AG08396 (cell line): ENCODE results near the gene NUCB1.
A peak's percentile ranks its signal among the peaks of the same experiment; 100 is the strongest.
"Not testable (repeated sequence)": the region's sequence is repeated elsewhere in the genome, so short reads cannot be mapped to it uniquely, and the experiment has no call there.

Source experiments
- DNase-seq: peaks from one replicate; pipeline ENCODE4 v3.0.0; 2012; ENCODE audit warnings: low spot score, mixed read lengths

Gene NUCB1

DNA sequence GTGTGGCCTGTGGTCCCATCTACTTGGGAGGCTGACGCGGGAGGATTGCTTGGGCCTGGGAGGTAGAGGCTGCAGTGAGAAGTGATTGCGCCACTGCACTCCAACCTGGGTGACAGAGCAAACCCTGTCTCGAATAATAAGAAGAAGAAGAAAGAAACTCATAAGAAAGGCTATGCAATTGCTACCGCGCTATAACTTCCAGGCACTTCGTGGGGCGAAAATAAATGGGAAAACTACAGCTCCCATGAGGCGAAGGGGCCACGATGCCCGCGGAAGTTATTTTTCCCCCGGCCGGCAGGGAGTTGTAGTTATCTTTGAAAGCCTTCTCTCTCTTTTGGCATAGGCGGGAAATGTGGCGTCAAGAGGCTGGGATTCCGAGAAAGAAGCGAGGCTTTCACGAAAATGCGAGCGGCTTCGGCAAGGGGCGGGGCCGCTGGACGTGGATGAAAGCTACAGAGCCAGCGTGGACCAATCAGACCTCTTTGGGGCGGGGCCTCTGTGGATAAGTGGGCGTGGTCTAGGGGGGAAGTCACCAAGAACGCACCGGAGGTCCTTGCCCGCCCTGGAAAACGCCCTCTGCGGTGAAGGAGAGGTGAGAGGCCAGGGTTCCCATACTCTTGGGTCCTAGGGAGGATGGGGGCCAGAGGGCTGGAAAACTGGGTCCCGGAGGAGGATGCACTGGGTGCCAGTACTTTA is at the start of gene NUCB1:
NUCB1 (plus strand) TSS at position 532 of the 696 bp plus-strand sequence. CDS start 485 bp downstream, outside the sequence.
- peak; percentile 99 for DNase-seq

DNA sequence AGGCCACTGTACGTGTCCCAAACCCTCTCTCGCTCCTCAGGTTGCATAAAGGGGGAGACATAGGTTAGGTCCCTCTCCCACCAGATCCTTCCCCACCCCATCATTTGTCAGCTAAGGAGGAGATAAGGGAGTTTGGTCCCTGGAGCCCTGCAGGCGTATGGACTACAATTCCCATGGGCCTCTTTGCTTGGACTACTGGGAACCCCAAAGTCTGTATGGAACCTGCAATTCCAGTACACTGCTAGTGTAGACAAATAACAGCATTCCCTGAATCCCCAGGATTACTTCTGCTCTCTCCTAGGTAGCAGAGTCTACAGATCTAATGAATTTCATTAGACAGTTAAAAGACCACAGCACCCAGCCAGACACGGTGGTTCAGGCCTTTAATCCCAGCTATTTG is 47.8 kb upstream of the NUCB1 start:
- DNase-seq, result no peak

DNA sequence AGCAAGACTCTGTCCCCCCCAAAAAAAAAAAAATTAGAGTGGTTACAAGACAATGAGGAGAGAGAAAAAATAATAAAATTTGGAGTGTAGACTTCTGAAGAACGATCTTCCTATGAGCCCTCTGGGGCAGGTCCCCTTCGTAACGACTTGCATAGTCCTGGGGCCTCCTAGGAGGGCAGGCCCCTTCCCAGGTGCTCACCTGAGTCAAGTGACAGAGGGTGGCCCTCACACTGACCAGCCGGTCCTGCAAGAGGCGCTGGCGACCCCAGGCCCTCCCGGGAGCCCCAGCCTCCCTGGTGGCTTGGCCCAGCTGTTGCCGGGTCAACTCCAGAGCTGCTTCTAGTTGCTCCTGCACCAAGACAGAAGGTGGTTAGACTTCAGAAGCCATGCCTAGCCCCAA is 46.6 kb upstream of the NUCB1 start:
- no peak for DNase-seq

DNA sequence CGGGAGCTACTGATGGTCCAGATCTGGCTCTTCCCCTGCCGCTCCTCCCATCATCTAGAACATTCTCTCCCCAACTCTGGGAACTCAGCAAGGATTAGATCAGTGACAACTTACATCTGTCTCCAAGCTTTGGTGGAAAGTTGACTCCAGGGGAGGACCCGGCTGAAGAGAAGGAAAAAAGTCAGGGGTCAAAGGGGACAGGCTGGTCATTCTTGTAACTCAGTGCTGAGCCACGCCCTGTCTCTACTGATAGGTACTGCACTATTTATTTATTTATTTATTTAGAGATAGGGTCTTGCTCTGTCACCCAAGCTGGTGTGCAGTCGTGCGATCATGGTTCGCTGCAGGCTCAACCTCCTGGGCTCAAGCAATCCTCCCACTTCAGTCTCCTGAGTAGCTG is 46.0 kb upstream of the NUCB1 start:
- no peak for DNase-seq

DNA sequence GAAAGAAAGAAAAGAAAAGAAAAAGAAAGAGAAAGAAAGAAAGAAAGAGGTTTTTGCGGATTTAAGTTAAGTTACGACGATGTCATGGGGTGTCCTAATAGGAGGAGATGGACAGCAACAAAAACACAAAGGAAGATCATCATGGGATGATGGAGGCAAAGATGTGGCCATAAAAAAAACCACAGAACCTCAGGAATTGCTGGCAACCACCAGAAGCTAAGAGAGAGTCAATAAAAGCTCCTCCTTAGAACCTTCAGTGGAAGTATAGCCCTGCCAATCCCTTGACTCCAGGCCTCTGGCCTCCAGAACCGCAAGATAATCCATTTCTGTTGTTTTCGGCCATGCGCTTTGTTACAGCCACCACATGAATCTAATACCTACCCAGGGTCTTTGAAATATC is 43.2 kb upstream of the NUCB1 start:
- DNase-seq, result no peak

DNA sequence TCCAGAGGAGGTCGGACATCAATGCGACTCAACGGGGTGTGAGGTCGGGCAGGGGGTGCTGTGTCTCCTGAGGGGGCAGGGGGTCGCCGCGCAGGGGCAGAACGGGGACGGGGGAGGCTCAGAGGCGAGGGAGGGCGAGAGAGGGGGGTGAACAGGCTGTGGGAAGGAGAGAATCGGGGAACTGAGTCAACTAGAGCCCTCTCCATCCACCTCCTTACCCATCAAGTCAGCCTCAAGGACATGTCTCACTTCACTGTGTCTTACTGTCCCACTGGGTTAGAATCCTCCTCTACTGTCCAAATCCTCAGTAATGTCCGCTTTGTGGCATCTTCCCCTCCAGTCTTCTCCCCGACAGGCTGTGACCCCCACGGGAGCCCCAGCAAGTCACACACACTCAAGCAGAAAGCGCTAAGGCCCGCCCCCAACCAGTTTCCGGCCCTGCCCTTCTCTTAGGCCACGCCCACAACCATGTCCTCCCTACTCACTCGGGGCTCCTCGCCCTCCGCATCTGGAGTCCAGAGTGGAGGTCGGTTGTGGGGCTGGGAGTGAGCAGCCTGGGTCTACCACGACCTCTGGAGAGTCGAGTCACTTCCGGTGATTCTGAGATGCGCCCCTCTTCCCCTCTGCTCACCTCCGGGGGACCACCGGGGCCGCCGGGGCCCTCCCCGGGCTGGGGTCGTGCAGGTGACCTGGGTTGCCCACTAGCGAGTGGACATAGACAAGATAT is 41.0 kb upstream of the NUCB1 start:
- no peak for DNase-seq

DNA sequence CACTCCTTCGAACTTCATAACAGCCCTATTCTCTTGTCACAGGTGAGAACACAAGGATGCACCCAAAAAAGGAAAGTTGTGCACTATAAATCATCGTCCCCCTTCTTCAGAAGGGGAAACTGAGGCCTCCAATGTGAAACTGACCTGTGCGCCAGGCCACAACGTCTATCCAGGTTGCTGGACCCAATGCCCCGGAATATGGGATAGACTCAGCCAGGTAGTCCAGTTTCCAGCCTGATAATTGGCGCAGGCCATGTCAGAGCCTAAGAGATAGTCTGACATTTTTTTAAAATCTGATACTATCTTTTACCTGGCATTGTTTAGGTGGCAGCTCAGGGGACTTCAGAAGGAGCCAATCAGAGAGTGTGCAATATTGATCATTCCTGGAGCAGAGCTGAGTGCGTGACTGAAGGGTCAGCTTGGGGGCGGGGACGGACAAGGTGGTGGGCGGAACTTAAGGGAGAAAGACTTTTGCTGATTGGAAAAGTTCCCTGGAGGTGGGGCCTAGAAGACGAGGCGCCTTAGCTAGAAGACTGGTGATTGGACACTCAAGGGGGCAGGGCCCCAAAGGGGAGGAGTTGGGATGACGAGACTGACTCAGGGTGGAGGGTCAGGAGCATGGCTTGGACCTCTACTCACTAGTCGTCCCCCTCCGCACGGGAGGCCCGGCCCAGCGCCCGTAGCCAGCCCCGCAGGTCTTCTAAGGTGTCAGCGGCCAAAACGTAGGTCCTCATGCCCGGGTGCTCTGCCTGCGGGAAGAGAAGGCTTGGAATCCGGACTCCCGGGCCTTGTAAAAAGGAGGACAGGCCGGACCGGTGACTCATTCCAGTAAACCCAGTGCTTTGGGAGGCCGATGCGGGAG is 40.2 kb upstream of the NUCB1 start:
- DNase-seq, result no peak

DNA sequence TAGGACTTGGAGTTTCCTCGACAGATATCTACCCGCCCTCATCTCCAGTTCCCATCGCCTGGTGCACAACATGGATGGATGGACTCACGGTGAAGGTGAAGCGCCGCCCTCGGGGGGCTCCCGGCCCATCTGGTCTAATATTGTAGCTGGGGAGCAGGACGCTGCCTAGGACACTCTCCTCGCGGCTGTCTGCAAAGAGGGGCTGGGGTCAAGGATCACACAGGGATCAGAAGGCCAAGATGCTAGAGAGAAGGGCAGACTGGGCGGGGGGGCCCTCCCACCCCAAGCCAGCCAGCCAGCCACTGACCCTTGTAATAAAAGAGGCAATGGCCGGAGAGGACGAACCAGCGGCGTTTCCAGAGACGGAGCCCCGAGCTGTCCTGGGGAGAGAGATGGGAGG is 38.8 kb upstream of the NUCB1 start:
- no peak for DNase-seq

DNA sequence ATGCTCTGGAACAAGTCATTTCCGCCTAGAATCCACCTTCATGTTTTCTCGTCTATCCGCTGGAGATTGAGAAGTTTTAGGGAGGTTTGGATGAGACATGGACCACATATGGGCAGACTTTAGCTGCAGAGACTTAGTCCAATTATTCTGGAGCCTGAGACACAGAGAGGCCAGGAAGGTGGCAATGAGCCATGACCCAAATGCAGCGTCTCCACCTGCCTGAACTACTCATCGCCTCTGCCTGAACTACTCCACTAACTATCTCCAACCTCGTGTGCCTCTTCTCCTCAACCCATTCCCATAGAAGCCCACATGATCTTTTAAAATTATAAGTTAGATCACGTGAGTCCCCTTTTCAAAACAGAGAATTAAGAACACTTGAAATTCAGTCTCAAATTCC is 37.3 kb upstream of the NUCB1 start:
- DNase-seq, result no peak

DNA sequence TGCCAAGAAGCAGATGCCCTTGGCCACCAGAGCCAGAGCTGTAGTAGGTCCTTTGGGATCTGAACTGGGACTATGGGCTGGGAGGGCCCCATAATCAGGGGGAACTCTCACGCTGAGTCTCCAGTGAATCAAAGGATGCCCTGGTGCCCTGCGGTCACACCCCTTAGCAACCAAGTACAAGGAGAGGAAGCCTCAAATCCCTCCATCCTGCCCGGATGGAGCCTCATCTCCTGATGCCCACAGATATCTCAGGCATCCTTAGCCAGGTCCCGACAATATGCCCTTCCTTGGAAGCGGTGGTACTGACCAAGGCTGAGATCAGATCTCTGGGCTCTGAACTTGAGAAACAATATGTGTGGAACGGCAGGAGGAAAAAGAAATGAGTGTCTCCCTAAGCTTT is 33.4 kb upstream of the NUCB1 start:
- no peak for DNase-seq

DNA sequence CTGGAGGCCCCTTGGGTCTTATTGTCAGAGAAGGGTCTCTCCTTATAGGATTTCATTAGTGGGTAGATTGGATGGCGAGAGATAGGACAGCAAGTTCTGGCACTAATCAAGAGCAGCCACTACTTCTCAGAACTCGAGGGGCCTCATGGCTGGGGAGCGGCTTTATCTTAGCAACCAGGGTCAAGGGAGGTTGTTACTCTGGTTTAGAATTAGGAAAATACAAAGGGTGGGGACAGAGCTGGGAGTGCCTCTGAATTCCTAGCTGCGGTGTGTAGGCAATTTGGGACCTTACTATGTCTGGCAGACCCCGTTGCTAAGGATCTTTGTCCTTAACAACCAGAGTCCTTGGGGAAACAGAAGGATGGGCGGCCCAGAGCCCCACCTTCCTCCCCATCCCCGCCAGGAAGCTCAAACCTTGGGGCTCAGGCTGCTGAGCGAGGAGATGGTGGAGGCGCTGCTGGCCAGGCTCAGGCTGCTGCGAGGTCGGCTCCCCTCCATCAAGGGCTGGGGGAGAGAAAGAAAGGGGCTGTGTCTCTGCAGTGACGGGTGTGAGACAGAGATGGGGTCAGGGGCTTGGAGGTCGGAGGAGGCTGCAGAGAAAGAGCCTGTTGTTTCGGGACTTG is 32.9 kb upstream of the NUCB1 start:
- no peak for DNase-seq

DNA sequence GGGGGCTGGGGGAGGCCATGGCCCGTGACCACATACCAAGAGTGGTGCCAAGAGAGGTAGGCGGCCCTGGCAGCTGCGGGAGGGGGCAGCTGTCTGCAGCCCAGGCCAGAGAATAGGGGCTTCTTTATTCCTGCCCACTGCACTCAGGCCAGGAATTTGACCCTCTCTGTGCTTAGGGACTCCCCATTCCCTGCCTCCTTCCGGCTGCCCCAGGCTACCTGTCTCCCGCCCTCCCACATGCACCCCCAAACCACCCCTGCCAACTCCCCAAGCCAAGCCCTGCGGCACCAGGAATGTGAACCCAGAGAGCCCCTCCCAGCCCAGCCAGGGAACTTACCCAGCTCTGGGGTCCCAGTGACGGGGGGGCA is 32.4 kb upstream of the NUCB1 start:
- no peak for DNase-seq

DNA sequence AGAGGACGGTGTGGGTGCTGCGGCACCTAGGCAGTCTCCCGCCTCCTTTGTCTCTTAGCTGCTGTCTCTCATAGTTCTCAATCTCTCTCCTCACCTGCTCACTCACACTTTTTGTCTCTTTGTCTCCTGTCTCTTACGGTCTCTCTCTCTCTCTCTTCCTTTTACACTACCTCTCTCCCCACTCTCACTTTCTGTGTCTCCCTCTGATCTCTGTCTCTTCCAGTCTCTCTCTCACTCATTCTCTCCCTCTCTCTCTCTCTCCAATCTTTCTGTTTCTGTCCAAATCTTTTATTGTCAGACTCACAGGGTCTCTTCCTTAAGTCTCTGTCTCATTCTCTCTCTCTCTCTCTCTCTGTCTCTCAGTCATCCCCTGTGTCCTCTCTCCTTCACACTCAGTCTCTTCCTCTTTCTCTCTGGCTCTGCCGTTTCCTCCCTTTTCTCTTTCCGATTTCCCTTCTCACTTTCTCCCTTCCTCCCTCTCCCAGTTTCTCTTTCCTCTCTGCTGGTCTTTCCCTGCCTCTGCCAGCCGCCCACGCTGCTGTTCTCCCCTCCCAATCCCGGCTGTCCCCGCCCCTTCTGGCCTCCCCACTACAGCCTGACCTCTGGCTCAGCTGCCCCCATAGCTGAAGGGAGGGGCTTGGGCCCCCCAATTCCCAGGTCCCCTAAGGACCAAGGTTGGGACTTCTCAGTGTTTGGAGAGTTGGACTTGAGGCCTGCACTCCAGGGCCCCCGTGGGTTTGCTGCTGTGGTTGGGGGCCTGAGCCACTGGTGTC is 31.8 kb upstream of the NUCB1 start, which contains the start of gene PLEKHA4:
PLEKHA4 (minus strand) TSS at position 504 of the 773 bp plus-strand sequence. CDS start 997 bp downstream, outside the sequence.
- peak; percentile 67 for DNase-seq

DNA sequence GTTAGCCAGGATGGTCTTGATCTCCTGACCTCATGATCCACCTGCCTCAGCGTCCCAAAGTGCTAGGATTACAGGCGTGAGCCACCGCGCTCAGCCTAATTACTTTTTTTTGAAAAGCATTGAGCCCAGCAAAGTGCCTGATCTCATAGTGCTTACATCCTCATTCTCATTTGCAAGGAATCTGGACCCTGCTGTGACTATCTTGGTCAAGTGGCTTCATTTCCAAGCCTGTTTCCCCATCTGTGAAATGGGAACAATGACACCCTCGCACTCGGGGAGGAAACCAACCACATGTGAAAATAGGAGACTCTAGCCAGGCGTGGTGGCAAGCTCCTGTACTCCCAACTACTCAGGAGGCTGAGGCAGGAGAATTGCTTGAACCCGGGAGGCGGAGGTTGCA is 30.1 kb upstream of the NUCB1 start:
- DNase-seq, result no peak

DNA sequence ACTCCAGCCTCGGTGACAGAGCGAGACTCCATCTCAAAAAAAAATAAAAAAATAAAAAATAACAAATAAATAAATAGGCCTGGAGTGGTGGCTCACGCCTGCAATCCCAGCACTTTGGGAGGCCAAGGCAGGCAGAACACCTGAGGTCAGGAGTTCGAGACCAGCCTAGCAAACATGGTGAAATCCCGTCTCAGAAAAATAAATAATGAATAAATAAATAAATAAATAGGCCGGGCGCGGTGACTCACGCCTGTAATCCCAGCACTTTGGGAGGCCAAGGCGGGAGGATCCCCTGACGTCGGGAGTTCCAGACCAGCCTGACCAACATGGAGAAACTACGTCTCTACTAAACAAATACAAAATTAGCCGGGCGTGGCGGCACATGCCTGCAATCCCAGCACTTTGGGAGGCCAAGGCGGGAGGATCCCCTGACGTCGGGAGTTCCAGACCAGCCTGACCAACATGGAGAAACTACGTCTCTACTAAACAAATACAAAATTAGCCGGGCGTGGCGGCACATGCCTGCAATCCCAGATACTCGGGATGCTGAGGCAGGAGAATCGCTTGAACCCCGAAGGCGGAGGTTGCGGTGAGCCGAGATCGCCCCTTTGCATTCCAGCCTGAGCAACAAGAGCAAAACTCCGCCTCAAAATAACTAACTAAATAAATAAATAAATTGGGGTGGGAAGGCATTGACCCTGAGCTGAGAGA is 28.5 kb upstream of the NUCB1 start:
- DNase-seq, result not testable (repeated sequence)

DNA sequence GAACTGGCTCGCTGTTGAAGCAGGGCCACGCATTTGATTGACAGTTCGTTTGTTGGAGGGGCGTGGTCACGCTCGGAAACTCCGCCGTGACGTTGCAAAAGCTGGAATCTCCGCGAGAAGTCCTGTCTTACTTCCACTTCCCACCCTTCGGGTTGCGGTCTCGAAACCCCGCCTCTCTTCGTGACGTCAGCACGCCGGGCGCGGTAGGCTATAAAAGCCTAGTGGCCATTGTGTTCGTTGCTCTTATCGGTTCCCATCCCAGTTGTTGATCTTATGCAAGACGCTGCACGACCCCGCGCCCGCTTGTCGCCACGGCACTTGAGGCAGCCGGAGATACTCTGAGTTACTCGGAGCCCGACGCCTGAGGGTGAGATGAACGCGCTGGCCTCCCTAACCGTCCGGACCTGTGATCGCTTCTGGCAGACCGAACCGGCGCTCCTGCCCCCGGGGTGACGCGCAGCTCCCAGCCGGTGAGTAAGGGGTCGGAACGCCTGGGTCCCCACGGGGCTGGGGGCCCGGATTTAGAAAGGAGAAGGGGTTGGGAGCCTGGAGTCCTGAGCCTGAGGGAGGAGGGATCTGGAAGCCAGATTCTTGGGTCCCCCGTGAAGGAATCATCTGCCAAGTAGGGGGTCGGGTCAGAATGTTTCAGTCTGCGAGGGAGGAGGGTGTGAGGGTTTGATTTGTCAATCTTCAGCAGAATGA is 27.8 kb upstream of the NUCB1 start, which contains the start of gene PPP1R15A:
PPP1R15A (plus strand) TSS at position 240 of the 702 bp plus-strand sequence. CDS start 813 bp downstream, outside the sequence.
- peak; percentile 95 for DNase-seq

DNA sequence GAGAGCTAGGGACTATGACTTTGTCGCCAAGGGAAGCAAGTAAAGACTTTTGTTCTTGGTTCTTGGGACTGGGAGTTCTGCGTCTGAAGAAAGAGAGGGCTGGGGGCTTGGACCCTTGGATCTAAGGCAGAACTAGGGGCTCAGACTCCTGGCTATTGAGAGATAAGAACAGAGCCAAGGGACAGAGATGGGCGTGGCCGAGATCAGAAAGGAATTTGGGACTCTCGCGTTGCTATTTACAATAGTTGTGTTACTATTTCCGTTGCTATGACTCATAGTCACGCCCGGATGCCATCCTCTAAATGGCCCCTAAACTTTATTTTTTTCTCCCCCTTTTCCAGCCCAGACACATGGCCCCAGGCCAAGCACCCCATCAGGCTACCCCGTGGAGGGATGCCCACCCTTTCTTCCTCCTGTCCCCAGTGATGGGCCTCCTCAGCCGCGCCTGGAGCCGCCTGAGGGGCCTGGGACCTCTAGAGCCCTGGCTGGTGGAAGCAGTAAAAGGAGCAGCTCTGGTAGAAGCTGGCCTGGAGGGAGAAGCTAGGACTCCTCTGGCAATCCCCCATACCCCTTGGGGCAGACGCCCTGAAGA is 27.1 kb upstream of the NUCB1 start:
- peak; percentile 88 for DNase-seq

DNA sequence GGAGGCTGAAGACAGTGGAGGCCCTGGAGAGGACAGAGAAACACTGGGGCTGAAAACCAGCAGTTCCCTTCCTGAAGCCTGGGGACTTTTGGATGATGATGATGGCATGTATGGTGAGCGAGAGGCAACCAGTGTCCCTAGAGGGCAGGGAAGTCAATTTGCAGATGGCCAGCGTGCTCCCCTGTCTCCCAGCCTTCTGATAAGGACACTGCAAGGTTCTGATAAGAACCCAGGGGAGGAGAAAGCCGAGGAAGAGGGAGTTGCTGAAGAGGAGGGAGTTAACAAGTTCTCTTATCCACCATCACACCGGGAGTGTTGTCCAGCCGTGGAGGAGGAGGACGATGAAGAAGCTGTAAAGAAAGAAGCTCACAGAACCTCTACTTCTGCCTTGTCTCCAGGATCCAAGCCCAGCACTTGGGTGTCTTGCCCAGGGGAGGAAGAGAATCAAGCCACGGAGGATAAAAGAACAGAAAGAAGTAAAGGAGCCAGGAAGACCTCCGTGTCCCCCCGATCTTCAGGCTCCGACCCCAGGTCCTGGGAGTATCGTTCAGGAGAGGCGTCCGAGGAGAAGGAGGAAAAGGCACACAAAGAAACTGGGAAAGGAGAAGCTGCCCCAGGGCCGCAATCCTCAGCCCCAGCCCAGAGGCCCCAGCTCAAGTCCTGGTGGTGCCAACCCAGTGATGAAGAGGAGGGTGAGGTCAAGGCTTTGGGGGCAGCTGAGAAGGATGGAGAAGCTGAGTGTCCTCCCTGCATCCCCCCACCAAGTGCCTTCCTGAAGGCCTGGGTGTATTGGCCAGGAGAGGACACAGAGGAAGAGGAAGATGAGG is 26.4 kb upstream of the NUCB1 start:
- DNase-seq, result no peak
